Activated CD4-positive, CD25-positive, alpha-beta regulatory T cell treated with anti-CD3 and anti-CD28 coated beads, Interleukin-2, amount 50 U/mL, for 72 hours (primary cell): ENCODE results near the gene CD3G.
"Not testable (repeated sequence)": the region's sequence is repeated elsewhere in the genome, so short reads cannot be mapped to it uniquely, and the experiment has no call there.

Experiments
- DNase-seq: peaks from one replicate; pipeline ENCODE4 v3.0.0; 2021

The CD3G gene

GRCh38 chr11:118383657-118384056 lies 39.5 kb downstream of the CD3G start:
- DNase-seq, result no peak

- no peak for DNase-seq
These were observed 52.0 kb downstream of the CD3G start for GRCh38 chr11:118396097-118396501.

DNA sequence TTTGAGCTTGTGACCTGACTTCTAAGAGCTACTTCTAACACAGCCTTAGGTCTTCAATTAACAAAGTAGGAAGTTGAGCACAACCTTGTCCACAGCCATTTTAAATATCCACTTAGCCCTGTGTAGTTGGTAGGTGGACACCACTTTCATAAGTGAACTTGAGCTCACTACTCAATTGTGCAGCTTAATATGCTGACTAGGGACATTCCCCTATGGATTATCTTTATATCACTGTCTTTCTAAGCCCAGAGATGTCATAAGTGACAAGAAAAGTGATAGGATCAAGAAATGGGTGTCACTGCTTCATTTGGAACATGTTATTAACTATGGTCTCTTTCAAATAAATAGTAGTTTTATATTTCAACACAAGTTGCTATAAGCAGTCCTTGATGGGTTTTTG lies 53.3 kb downstream of the CD3G start:
- no peak for DNase-seq

DNA sequence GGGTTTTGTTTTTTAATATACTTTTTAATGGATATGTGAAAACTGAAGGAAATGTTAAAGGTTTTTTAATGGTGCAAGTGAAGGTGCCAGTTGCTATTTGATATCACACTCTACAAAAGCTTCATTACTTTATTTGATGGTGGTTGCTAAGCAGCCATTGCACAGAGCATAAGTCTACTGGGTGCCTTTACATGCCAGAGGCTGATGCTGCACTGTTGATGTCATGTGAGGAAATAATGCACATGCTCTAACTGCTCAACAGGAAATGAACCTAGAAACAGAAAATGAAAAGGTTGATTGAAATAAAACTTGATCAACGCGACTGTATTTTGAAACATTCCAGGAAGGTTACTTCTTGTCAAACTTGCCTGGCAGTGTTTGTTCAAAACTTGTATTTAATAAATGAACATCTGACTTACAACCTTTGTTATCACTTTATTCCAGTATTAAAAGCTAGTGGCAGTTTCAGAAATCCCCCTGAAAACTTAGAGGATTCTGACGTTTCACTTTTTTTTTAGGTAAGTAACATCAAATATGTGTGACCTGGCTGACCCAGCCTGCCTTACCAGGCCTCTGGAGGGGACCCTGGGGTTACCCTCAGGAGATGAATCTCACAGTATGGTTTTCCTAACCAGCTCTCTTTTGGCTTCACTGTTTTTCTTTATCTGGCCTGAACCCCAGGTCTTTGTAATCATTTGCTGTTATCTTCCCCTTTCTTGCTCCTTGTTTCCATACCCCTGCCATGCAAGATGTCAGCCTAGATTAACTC lies 54.8 kb downstream of the CD3G start:
- no peak for DNase-seq

DNA sequence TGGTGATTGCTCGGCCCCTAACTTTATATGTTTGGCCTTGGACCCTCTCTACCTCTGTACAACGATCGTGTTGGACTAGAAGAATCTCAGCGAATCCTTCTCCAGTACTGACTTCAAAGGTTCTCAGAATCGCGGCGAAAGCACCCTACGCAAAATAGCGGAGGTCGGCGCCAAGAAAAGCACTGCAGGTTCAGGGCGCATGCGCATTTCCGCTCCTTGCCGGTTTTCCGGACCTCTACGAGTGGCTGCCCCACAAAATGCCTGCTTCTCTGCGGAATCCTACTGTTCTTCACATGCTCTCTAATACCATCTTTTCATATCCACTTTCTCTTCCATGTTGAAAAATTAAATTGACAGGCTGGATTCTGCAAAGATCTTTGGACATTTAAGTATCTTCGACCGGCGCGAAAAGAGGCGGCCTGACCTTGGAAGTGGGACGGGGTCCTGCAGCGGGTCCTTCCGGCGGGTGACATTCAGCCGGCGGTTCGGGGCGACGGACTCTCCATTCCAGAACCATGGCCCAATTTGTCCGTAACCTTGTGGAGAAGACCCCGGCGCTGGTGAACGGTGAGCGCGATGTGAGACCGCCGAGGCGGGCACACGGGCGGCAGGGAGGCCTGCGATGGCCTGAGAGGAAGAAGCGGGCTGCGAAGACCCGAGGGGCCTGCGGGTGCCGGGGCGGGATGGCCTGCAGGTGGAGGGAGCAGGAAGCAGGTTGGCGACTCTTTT lies 57.2 kb downstream of the CD3G start, which contains the start of gene ATP5MG:
Gene ATP5MG (plus strand): TSS at position 456 of the 729 bp plus-strand sequence. CDS start 60 bp downstream, at position 516.
- DNase-seq, result peak; percentile 88

DNA sequence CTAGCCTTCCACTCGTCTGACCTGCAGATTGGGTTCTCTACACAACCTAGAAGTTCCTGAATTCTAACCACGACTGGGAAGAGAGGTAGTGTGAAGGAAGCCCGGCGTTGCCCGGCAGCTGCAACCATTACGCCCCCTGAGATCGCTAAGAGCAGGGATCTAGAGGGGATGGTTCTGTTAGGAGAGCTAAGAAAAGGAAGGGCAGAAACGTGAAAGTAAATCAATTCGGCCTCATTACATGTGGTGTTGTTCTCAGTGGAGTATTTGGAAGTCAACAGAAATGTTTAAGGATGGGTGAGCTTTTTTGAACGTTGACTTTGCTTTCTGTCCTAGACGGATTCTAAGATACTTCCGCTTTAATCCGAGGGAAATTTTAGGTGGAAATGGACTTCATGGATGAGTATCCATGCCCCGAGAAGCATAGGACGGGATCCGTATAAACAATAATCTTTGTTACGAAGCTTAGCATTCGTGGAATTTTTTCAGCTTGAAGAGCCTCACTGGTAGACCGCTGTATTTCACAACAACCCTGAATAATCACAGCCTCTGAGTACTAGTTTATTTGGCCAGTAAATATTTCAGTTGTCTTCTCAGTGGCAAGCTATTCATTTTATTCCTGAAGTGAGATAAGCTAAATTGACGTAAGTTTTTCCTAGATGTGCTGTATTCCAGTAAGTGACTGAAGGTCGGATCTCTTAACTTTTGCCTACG lies 57.9 kb downstream of the CD3G start:
- DNase-seq, result no peak

GRCh38 chr11:118402594-118402993 lies 58.5 kb downstream of the CD3G start:
- not testable (repeated sequence) for DNase-seq
